GM12873 (cell line): ENCODE measurements around the gene CCDC97.

Experiments
- CTCF ChIP-seq: IDR thresholded peaks from 2 replicates; pipeline ENCODE4 v1.5.1; 2012; ENCODE audit warnings: low read depth, mild to moderate bottlenecking, moderate library complexity, low read length, control low read depth; ENCODE audit not compliant: insufficient read depth; ENCODE audit errors: missing control alignments

The CCDC97 gene

GRCh38 chr19:41327576-41328156 lies 17.7 kb downstream of the CCDC97 start:
- no peak for TF ChIP-seq CTCF

- TF ChIP-seq CTCF, result no peak
Observed at GRCh38 chr19:41328157-41328841, 18.3 kb downstream of the CCDC97 start.

- TF ChIP-seq CTCF, result no peak
Observed at GRCh38 chr19:41328842-41329225, 18.9 kb downstream of the CCDC97 start.

GRCh38 chr19:41330481-41330880 lies 20.5 kb downstream of the CCDC97 start:
- no peak for TF ChIP-seq CTCF

GRCh38 chr19:41330946-41331678 lies 21.1 kb downstream of the CCDC97 start:
- no peak for TF ChIP-seq CTCF

- TF ChIP-seq CTCF, result no peak
Observed at GRCh38 chr19:41332000-41332399, 22.0 kb downstream of the CCDC97 start.

GRCh38 chr19:41332468-41332867 lies 22.5 kb downstream of the CCDC97 start:
- no peak for TF ChIP-seq CTCF
